CD4-positive, alpha-beta T cell treated with Interleukin-15 for 1 hour (primary cell): Measurements from ENCODE around the gene PPIP5K2.
"Not testable (repeated sequence)": the region's sequence is repeated elsewhere in the genome, so short reads cannot be mapped to it uniquely, and the experiment has no call there.

Experiments
- DNase-seq: peaks from one replicate; pipeline ENCODE4 v3.0.0-alpha.2; 2020

Gene PPIP5K2

GRCh38 chr5:103209065-103209464 is 89.0 kb downstream of the PPIP5K2 start:
- DNase-seq, result no peak

- DNase-seq, result no peak
Measured at GRCh38 chr5:103210952-103211351, 90.9 kb downstream of the PPIP5K2 start.

GRCh38 chr5:103211576-103212561 is 91.8 kb downstream of the PPIP5K2 start:
- DNase-seq, result no peak

GRCh38 chr5:103216137-103216536 is 96.0 kb downstream of the PPIP5K2 start:
- DNase-seq, result no peak

- DNase-seq, result no peak
Measured at GRCh38 chr5:103216697-103217096, 96.6 kb downstream of the PPIP5K2 start.

- DNase-seq, result no peak
Measured at GRCh38 chr5:103217101-103217500, 97.0 kb downstream of the PPIP5K2 start.

GRCh38 chr5:103218164-103218563 is 98.1 kb downstream of the PPIP5K2 start:
- no peak for DNase-seq

GRCh38 chr5:103219074-103219473 is 99.0 kb downstream of the PPIP5K2 start:
- not testable (repeated sequence) for DNase-seq

- DNase-seq, result no peak
Measured at GRCh38 chr5:103223031-103223955, 103.2 kb downstream of the PPIP5K2 start.

GRCh38 chr5:103224118-103224893 is 104.2 kb downstream of the PPIP5K2 start:
- DNase-seq, result peak; percentile 34

- DNase-seq, result no peak
Measured at GRCh38 chr5:103224894-103225246, 104.8 kb downstream of the PPIP5K2 start.

GRCh38 chr5:103228061-103228460 is 108.0 kb downstream of the PPIP5K2 start:
- DNase-seq, result no peak

- no peak for DNase-seq
Measured at GRCh38 chr5:103228588-103228987, 108.5 kb downstream of the PPIP5K2 start.

- DNase-seq, result no peak
Measured at GRCh38 chr5:103232393-103232999, 112.4 kb downstream of the PPIP5K2 start.

GRCh38 chr5:103234239-103234975 is 114.3 kb downstream of the PPIP5K2 start:
- no peak for DNase-seq

GRCh38 chr5:103235891-103236290 is 115.8 kb downstream of the PPIP5K2 start:
- DNase-seq, result no peak

GRCh38 chr5:103237778-103238177 is 117.7 kb downstream of the PPIP5K2 start:
- no peak for DNase-seq

- no peak for DNase-seq
Measured at GRCh38 chr5:103243665-103244064, 123.6 kb downstream of the PPIP5K2 start.

- DNase-seq, result no peak
Measured at GRCh38 chr5:103244398-103244797, 124.3 kb downstream of the PPIP5K2 start.

- no peak for DNase-seq
Measured at GRCh38 chr5:103245761-103246160, 125.7 kb downstream of the PPIP5K2 start.

GRCh38 chr5:103247118-103247517 is 127.0 kb downstream of the PPIP5K2 start:
- no peak for DNase-seq

- no peak for DNase-seq
Measured at GRCh38 chr5:103249068-103249467, 129.0 kb downstream of the PPIP5K2 start.
